ENCODE results near the gene CNTROB. TPM values are rescaled to one million over a fixed set of nuclear protein-coding genes. Genes with fewer than 3 reads are reported as not detected.

Gene CNTROB
- total RNA-seq: 10 to 100 TPM; 17.0 to 27.2 (median 23.9) TPM

- Histone ChIP-seq H3K9me3 (no peaks in the 10 kb centered on the region), H3K27ac (peak within 1 kb of the TSS; percentile 83 to 91), H3K27me3 (no peaks in the 10 kb centered on the region), H3K4me1 (peaks cover 0 to 14% of the 10 kb centered on the region in 2 donors), H3K36me3 (no peaks in the 10 kb centered on the region), H3K4me3 (peak within 1 kb of the TSS; percentile 68 to 93 (median 82))
- peak; percentile 99 to 100 for DNase-seq (ENCODE audit: low spot score in 2 of 2)
- intact Hi-C loops (cut with DNase I; ENCODE audit: low total_unique reads): no loop called here
- peak; percentile 61 for TF ChIP-seq POLR2A (IDR thresholded peaks at IDR 0.05)
- peak; percentile 57 to 92 (median 59) for TF ChIP-seq POLR2AphosphoS5 (IDR thresholded peaks at IDR 0.05)
- peak in 1 of 3 donors; percentile 11 for TF ChIP-seq CTCF (IDR thresholded peaks at IDR 0.05)
Observed at GRCh38 chr17:7931709-7932482, at the start of gene CNTROB, which contains the start of gene TRAPPC1. TSS of gene CNTROB (plus strand) at chr17:7932206. CDS start at chr17:7933080, 874 bp downstream. TSS of gene TRAPPC1 (minus strand) at chr17:7931946. CDS start at chr17:7931829, 117 bp downstream.

GRCh38 chr17:7882629-7883028, 49.4 kb upstream of the CNTROB start:
- Histone ChIP-seq H3K36me3 (no peaks in the 10 kb centered on the region), H3K9me3 (no peaks in the 10 kb centered on the region), H3K27ac (peak overlapping the region; percentile 40 to 95), H3K4me1 (no peaks in the 10 kb centered on the region), H3K4me3 (peak overlapping the region in 1 of 3 donors; percentile 93), H3K27me3 (no peaks in the 10 kb centered on the region)
- intact Hi-C loops (cut with DNase I; ENCODE audit: low total_unique reads): no loop called here
- no peak for DNase-seq (ENCODE audit: low spot score in 2 of 2)
- TF ChIP-seq POLR2A (IDR thresholded peaks at IDR 0.05): no peak
- TF ChIP-seq POLR2AphosphoS5 (IDR thresholded peaks at IDR 0.05): no peak
- no peak for TF ChIP-seq CTCF (IDR thresholded peaks at IDR 0.05)

- H3K4me3 ChIP-seq: peak overlapping the region; percentile 86 to 93 (median 89)
- H3K9me3 ChIP-seq: no peaks in the 10 kb centered on the region
- H3K27me3 ChIP-seq: no peaks in the 10 kb centered on the region
- peak overlapping the region; percentile 95 to 99 for H3K27ac ChIP-seq
- H3K36me3 ChIP-seq: no peaks in the 10 kb centered on the region
- TF ChIP-seq CTCF (IDR thresholded peaks at IDR 0.05) (no peak), POLR2AphosphoS5 (IDR thresholded peaks at IDR 0.05) (no peak)
- intact Hi-C loops (cut with DNase I; ENCODE audit: low total_unique reads): no loop called here
- peaks cover 7 to 11% of the 10 kb centered on the region in 2 donors for H3K4me1 ChIP-seq
- no peak for DNase-seq (ENCODE audit: low spot score in 2 of 2)
Observed at GRCh38 chr17:7883781-7884386, 48.1 kb upstream of the CNTROB start.

GRCh38 chr17:7884581-7885366, 47.2 kb upstream of the CNTROB start:
- intact Hi-C loops (cut with DNase I; ENCODE audit: low total_unique reads): no loop called here
- no peak for TF ChIP-seq POLR2AphosphoS5 (IDR thresholded peaks at IDR 0.05)
- Histone ChIP-seq H3K9me3 (no peaks in the 10 kb centered on the region), H3K36me3 (no peaks in the 10 kb centered on the region), H3K27me3 (no peaks in the 10 kb centered on the region), H3K27ac (peak overlapping the region; percentile 95 to 99), H3K4me1 (peaks cover 9 to 13% of the 10 kb centered on the region in 2 donors), H3K4me3 (peak overlapping the region; percentile 86 to 93 (median 89))
- no peak for DNase-seq (ENCODE audit: low spot score in 2 of 2)

- Histone ChIP-seq H3K27me3 (no peaks in the 10 kb centered on the region), H3K9me3 (no peaks in the 10 kb centered on the region), H3K4me3 (peak overlapping the region; percentile 86 to 93 (median 89)), H3K27ac (peak overlapping the region; percentile 95 to 99), H3K4me1 (peaks cover 12 to 13% of the 10 kb centered on the region in 2 donors), H3K36me3 (no peaks in the 10 kb centered on the region)
- peak in 2 of 3 donors; percentile 30 to 55 for TF ChIP-seq POLR2AphosphoS5 (IDR thresholded peaks at IDR 0.05)
- no peak for TF ChIP-seq CTCF (IDR thresholded peaks at IDR 0.05)
- no peak for TF ChIP-seq POLR2A (IDR thresholded peaks at IDR 0.05)
- DNase-seq (ENCODE audit: low spot score in 2 of 2): peak; percentile 45 to 56
- intact Hi-C loops (cut with DNase I; ENCODE audit: low total_unique reads): no loop called here
Observed at GRCh38 chr17:7885367-7886226, 46.4 kb upstream of the CNTROB start.

All from breast epithelium (tissue), 4 donors.